CD14-positive monocyte (primary cell): Measurements from ENCODE around the gene ARHGEF3. TPM values are rescaled to one million over a fixed set of nuclear protein-coding genes. Genes with fewer than 3 reads are reported as not detected.

Source experiments
- DNase-seq, 3 donors: peaks; one replicate each; pipeline ENCODE4 v3.0.0-alpha.2; 2011 to 2022
- H2AFZ ChIP-seq: 2 replicates; pipeline ENCODE4 v1.6.0; 2012; ENCODE audit warnings: mild to moderate bottlenecking, low read depth, low read length, inconsistent platforms; ENCODE audit not compliant: insufficient read depth, poor library complexity, severe bottlenecking
- H3K27ac ChIP-seq, 2 donors: 1 replicate in 1 of 2; 2 replicates in 1 of 2; pipeline ENCODE4 v1.5.1; 2012 to 2013; ENCODE audit warnings: low read length in 2 of 2, control low read depth in 1 of 2, inconsistent platforms in 1 of 2, low read depth in 1 of 2, mild to moderate bottlenecking in 1 of 2
- H3K27me3 ChIP-seq, 2 donors: one replicate each; pipeline versions ENCODE4 v1.6.0 to v1.6.1; 2011 to 2013; ENCODE audit warnings: low read length in 2 of 2; ENCODE audit not compliant: control insufficient read depth in 2 of 2, insufficient read depth in 2 of 2
- H3K36me3 ChIP-seq, 2 donors: replicated peaks in 1 of 2; 1 replicate in 1 of 2; 2 replicates in 1 of 2; pipeline versions ENCODE4 v1.5.1 to v1.6.1; 2012 to 2013; ENCODE audit warnings: low read length in 2 of 2, control low read depth in 1 of 2, inconsistent platforms in 1 of 2, mild to moderate bottlenecking in 1 of 2; ENCODE audit not compliant: insufficient read depth in 2 of 2, control insufficient read depth in 1 of 2
- H3K4me1 ChIP-seq, 2 donors: 1 replicate in 1 of 2; 2 replicates in 1 of 2; pipeline versions ENCODE4 v1.5.1 to v1.6.1; 2012 to 2013; ENCODE audit warnings: low read length in 2 of 2, control low read depth in 1 of 2, inconsistent platforms in 1 of 2, mild to moderate bottlenecking in 1 of 2, moderate library complexity in 1 of 2; ENCODE audit not compliant: insufficient read depth in 2 of 2, control insufficient read depth in 1 of 2
- H3K4me2 ChIP-seq: replicated peaks from 2 replicates; pipeline ENCODE3; 2012; ENCODE audit warnings: low read length, moderate library complexity, mild to moderate bottlenecking; ENCODE audit not compliant: poor library complexity, severe bottlenecking; ENCODE audit errors: extremely low read depth
- H3K4me3 ChIP-seq, 3 experiments: fragments of 200-600 bp in 1 of 3; sonication (generic) in 1 of 3; replicated peaks in 1 of 3; 1 replicate in 2 of 3; 2 replicates in 1 of 3; pipeline ENCODE4 v1.5.1; 2011 to 2013; ENCODE audit warnings: low read length in 3 of 3, mild to moderate bottlenecking in 3 of 3, control low read depth in 2 of 3, low read depth in 2 of 3, inconsistent platforms in 1 of 3, moderate library complexity in 1 of 3
- H3K79me2 ChIP-seq: 2 replicates; pipeline ENCODE4 v1.6.0; 2012; ENCODE audit warnings: mild to moderate bottlenecking, control low read depth, inconsistent platforms, low read length, moderate library complexity; ENCODE audit not compliant: insufficient read depth
- H3K9ac ChIP-seq: 2 replicates; pipeline ENCODE4 v1.6.0; 2017; ENCODE audit warnings: low read length, mild to moderate bottlenecking; ENCODE audit not compliant: insufficient read depth, poor library complexity, severe bottlenecking
- H3K9me3 ChIP-seq, 2 donors: replicated peaks in 1 of 2; 1 replicate in 1 of 2; 2 replicates in 1 of 2; pipeline versions ENCODE4 v1.5.1 to v1.6.1; 2012 to 2013; ENCODE audit warnings: low read length in 2 of 2, control low read depth in 1 of 2; ENCODE audit not compliant: control insufficient read depth in 1 of 2, insufficient read depth in 1 of 2
- H4K20me1 ChIP-seq: 2 replicates; pipeline ENCODE4 v1.6.0; 2012; ENCODE audit warnings: mild to moderate bottlenecking, low read length, control low read depth, moderate library complexity; ENCODE audit not compliant: insufficient read depth
- H3K27ac Mint-ChIP-seq, 7 donors: one replicate each; pipeline ENCODE4 v1.8.0; 2020; ENCODE audit warnings: mild to moderate bottlenecking in 7 of 7, mixed read lengths in 7 of 7, moderate library complexity in 6 of 7, inconsistent platforms in 2 of 7
- H3K27me3 Mint-ChIP-seq, 3 donors: one replicate each; pipeline ENCODE4 v1.8.0; 2021 to 2022; ENCODE audit warnings: low read depth in 3 of 3, mild to moderate bottlenecking in 3 of 3, mixed read lengths in 3 of 3, moderate library complexity in 3 of 3, inconsistent platforms in 1 of 3
- H3K36me3 Mint-ChIP-seq, 2 donors: one replicate each; pipeline ENCODE4 v1.8.0; 2020; ENCODE audit warnings: mixed read lengths in 2 of 2, inconsistent platforms in 1 of 2, mild to moderate bottlenecking in 1 of 2
- H3K4me1 Mint-ChIP-seq: one replicate; pipeline ENCODE4 v1.8.0; 2020; ENCODE audit warnings: mild to moderate bottlenecking, mixed read lengths
- H3K4me3 Mint-ChIP-seq, 2 donors: one replicate each; pipeline ENCODE4 v1.8.0; 2020; ENCODE audit warnings: mild to moderate bottlenecking in 2 of 2, mixed read lengths in 2 of 2, moderate library complexity in 1 of 2
- H3K9me3 Mint-ChIP-seq, 7 donors: one replicate each; pipeline ENCODE4 v1.8.0; 2020 to 2022; ENCODE audit warnings: mixed read lengths in 7 of 7, mild to moderate bottlenecking in 6 of 7, moderate library complexity in 6 of 7, inconsistent platforms in 2 of 7
- WGBS: methylation state at CpG from one replicate; pipeline ENCODE4 v1.1.5; 2013; ENCODE audit warnings: missing lambda C conversion rate; ENCODE audit not compliant: insufficient coverage; 5-methylcytosine and 5-hydroxymethylcytosine counted together
- intact Hi-C, 2 donors: fragments of 100-400 bp; cut with micrococcal nuclease; formaldehyde crosslinking; loops; one replicate each; pipeline versions ENCODE4 v1.15.0 to v1.15.1; 2023
- polyA plus RNA-seq, 3 donors: library from polyadenylated mRNA; depleted of rRNA in 1 of 3; unstranded in 2 of 3; stranded (reverse) in 1 of 3; fragments of 300-500 nt in 2 of 3; fragments of >200 nt in 1 of 3; fragmentation: Illumina TruSeq in 2 of 3; gene quantifications; 1 replicate in 2 of 3; 2 replicates in 1 of 3; pipeline ENCODE4 v1.2.3, GENCODE V29; 2012 to 2021
- TF ChIP-seq, protein P1 (sequence below): fragments of 200-600 bp; IDR thresholded peaks from one replicate; pipeline ENCODE4 v1.8.0; 2022; ENCODE audit warnings: antibody characterized with exemption, mild to moderate bottlenecking

The ARHGEF3 gene
- polyA plus RNA-seq, 3 donors: 22.6 to 29.5 (median 26.5) TPM

DNA sequence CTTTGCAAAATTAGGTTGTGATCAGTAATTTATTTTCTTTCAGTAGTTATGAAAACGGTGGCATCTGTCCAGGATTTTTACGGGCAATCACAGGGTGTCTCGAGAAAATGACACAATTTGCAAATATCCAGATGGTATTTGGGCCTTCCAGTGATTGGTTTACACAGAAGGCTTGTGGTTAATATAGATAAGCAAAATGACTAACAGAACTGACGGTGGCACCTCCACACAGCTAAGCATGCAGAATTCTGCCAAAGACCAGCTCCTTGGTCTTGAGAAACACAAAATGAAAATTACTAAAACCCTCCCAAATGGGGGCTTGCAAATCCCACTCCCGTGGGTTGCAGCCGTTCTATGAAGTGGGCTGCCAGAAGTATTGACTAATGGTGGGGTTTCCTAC lies 5.5 kb downstream of the ARHGEF3 start:
- DNase-seq: peak in 1 of 3 donors; percentile 37
- peaks cover 16% of the 10 kb centered on the region for H4K20me1 ChIP-seq
- intact Hi-C loops: loop anchor here in 1 of 2 donors (5.0 kb wide), 1 partner anchor 39 kb away; no protein-coding TSS in a partner anchor
- no peaks in the 10 kb centered on the region for H3K36me3 ChIP-seq
- Mint-ChIP-seq H3K9me3 (peaks cover 0 to 3% (median 0%) of the 10 kb centered on the region in 7 donors), H3K36me3 (peaks cover 12 to 28% of the 10 kb centered on the region in 2 donors), H3K4me1 (peaks cover 67% of the 10 kb centered on the region), H3K27ac (peak overlapping the region; percentile 83 to 98 (median 92)), H3K4me3 (no peak overlapping the region), H3K27me3 (peaks cover 0 to 5% (median 3%) of the 10 kb centered on the region in 3 donors)
- H3K4me2 ChIP-seq: peak overlapping the region; percentile 52
- peaks cover 66 to 86% of the 10 kb centered on the region in 2 donors for H3K4me1 ChIP-seq
- H3K79me2 ChIP-seq: peaks cover 94% of the 10 kb centered on the region
- no peaks in the 10 kb centered on the region for H3K9me3 ChIP-seq
- TF ChIP-seq, protein P1, sequence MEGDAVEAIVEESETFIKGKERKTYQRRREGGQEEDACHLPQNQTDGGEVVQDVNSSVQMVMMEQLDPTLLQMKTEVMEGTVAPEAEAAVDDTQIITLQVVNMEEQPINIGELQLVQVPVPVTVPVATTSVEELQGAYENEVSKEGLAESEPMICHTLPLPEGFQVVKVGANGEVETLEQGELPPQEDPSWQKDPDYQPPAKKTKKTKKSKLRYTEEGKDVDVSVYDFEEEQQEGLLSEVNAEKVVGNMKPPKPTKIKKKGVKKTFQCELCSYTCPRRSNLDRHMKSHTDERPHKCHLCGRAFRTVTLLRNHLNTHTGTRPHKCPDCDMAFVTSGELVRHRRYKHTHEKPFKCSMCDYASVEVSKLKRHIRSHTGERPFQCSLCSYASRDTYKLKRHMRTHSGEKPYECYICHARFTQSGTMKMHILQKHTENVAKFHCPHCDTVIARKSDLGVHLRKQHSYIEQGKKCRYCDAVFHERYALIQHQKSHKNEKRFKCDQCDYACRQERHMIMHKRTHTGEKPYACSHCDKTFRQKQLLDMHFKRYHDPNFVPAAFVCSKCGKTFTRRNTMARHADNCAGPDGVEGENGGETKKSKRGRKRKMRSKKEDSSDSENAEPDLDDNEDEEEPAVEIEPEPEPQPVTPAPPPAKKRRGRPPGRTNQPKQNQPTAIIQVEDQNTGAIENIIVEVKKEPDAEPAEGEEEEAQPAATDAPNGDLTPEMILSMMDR: no peak
- 45% methylated on average over 4 of the region's 6 CpGs for WGBS
- H3K27me3 ChIP-seq: no peaks in the 10 kb centered on the region
- H3K27ac ChIP-seq: peak overlapping the region; percentile 2 to 79
- H3K4me3 ChIP-seq: peak overlapping the region in 1 of 3 experiments; percentile 8
- no peak overlapping the region for H3K9ac ChIP-seq
- no peak overlapping the region for H2AFZ ChIP-seq

- H4K20me1 ChIP-seq: peaks cover 12% of the 10 kb centered on the region
- H2AFZ ChIP-seq: no peak overlapping the region
- DNase-seq: peak; percentile 80 to 85 (median 82)
- peak overlapping the region; percentile 83 to 98 (median 92) for H3K27ac Mint-ChIP-seq
- peaks cover 0 to 5% (median 3%) of the 10 kb centered on the region in 3 donors for H3K27me3 Mint-ChIP-seq
- H3K4me1 Mint-ChIP-seq: peaks cover 67% of the 10 kb centered on the region
- H3K36me3 ChIP-seq: no peaks in the 10 kb centered on the region
- peaks cover 94% of the 10 kb centered on the region for H3K79me2 ChIP-seq
- H3K4me1 ChIP-seq: peaks cover 66 to 86% of the 10 kb centered on the region in 2 donors
- H3K9me3 ChIP-seq: no peaks in the 10 kb centered on the region
- intact Hi-C loops: loop anchor here in 1 of 2 donors (5.0 kb wide), 1 partner anchor 39 kb away; no protein-coding TSS in a partner anchor
- no peaks in the 10 kb centered on the region for H3K27me3 ChIP-seq
- H3K4me2 ChIP-seq: peak overlapping the region; percentile 52
- H3K36me3 Mint-ChIP-seq: peaks cover 12 to 28% of the 10 kb centered on the region in 2 donors
- TF ChIP-seq, protein P1: no peak
- no peak overlapping the region for H3K9ac ChIP-seq
- no CpG with 5 or more reads among the region's 6 CpGs for WGBS
- peak overlapping the region in 1 of 3 experiments; percentile 40 for H3K4me3 ChIP-seq
- peak overlapping the region; percentile 9 to 16 for H3K4me3 Mint-ChIP-seq
- H3K27ac ChIP-seq: peak overlapping the region; percentile 69 to 79
- H3K9me3 Mint-ChIP-seq: peaks cover 0 to 3% (median 0%) of the 10 kb centered on the region in 7 donors
Observed at GRCh38 chr3:56795829-56796185, 5.9 kb downstream of the ARHGEF3 start.
